HepG2 (cell line): ENCODE results near the gene ARL5C. TPM values are rescaled to one million over a fixed set of nuclear protein-coding genes. Genes with fewer than 3 reads are reported as not detected.

Experiments
- ARNT2 ChIP-seq: sonication (generic); formaldehyde crosslinking; IDR thresholded peaks from 2 replicates; pipeline ENCODE4 v1.8.0; 2022; ENCODE audit warnings: mild to moderate bottlenecking, low read depth, missing genetic modification reagents, moderate library complexity
- CBX1 ChIP-seq: IDR thresholded peaks from one replicate; pipeline ENCODE4 v1.6.1; 2016; ENCODE audit warnings: antibody characterized with exemption, low read depth
- EED ChIP-seq: sonication (generic); formaldehyde crosslinking; IDR thresholded peaks from 2 replicates; pipeline ENCODE4 v1.5.0; 2020; ENCODE audit warnings: mild to moderate bottlenecking, missing genetic modification reagents
- GATA4 ChIP-seq: sonication (generic); IDR thresholded peaks from 2 replicates; pipeline ENCODE4 v1.6.1; 2016; ENCODE audit warnings: antibody characterized with exemption, low read depth, borderline replicate concordance
- HCFC1 ChIP-seq: fragments of 150-350 bp; IDR thresholded peaks from 2 replicates; pipeline ENCODE4 v1.6.1; 2014; ENCODE audit warnings: low read depth, low read length
- PBX2 ChIP-seq: IDR thresholded peaks from 2 replicates; pipeline ENCODE4 v1.6.1; 2016; ENCODE audit warnings: control low read depth
- TARDBP ChIP-seq: sonication (generic); formaldehyde crosslinking; IDR thresholded peaks from 2 replicates; pipeline ENCODE4 v1.8.0; 2022; ENCODE audit warnings: mild to moderate bottlenecking, missing genetic modification reagents
- TFAP4 ChIP-seq: sonication (generic); IDR thresholded peaks from 2 replicates; pipeline ENCODE4 v1.6.1; 2016; ENCODE audit warnings: low read depth, borderline replicate concordance
- THAP8 ChIP-seq: sonication (generic); formaldehyde crosslinking; IDR thresholded peaks from 2 replicates; pipeline ENCODE4 v1.5.1; 2020; ENCODE audit warnings: missing genetic modification reagents, mild to moderate bottlenecking, borderline replicate concordance
- ZNF275 ChIP-seq: sonication (generic); formaldehyde crosslinking; IDR thresholded peaks from 2 replicates; pipeline ENCODE4 v1.8.0; 2022; ENCODE audit warnings: missing genetic modification reagents, mild to moderate bottlenecking, inconsistent platforms, borderline replicate concordance
- ZNF619 ChIP-seq: sonication (generic); formaldehyde crosslinking; IDR thresholded peaks from 2 replicates; pipeline ENCODE4 v1.4.0; 2020; ENCODE audit warnings: mild to moderate bottlenecking, missing genetic modification reagents
- ZNF816 ChIP-seq: sonication (generic); formaldehyde crosslinking; IDR thresholded peaks from 2 replicates; pipeline ENCODE4 v1.8.0; 2022; ENCODE audit warnings: missing genetic modification reagents, mild to moderate bottlenecking, borderline replicate concordance
- polyA plus RNA-seq, 8 experiments: library from polyadenylated mRNA; depleted of rRNA in 3 of 8; stranded (reverse) in 7 of 8; unstranded in 1 of 8; fragments of >200 nt; fragmentation: Illumina TruSeq in 4 of 8; extraction: Trizol in 4 of 8; gene quantifications; 2 replicates each; pipeline versions ENCODE4 v1.2.1 to v1.2.3, GENCODE V29; 2011 to 2016; ENCODE audit warnings: low read depth in 4 of 8, missing spikeins in 1 of 8, mixed read lengths in 1 of 8; ENCODE audit not compliant: insufficient read depth in 1 of 8
- total RNA-seq, 5 experiments: library from RNA; depleted of rRNA; stranded (reverse); fragments of >200 nt; fragmentation: Illumina TruSeq; extraction: Trizol; gene quantifications; 2 replicates each; pipeline ENCODE4 v1.2.3, GENCODE V29; 2016; ENCODE audit warnings: low read depth in 1 of 5
- TF ChIP-seq, protein P1 (sequence below): IDR thresholded peaks from 2 replicates; pipeline ENCODE4 v1.6.1; 2016; ENCODE audit warnings: missing compliant biosample characterization, missing genetic modification reagents, borderline replicate concordance
- TF ChIP-seq, protein P2 (sequence below): sonication (generic); formaldehyde crosslinking; IDR thresholded peaks from 2 replicates; pipeline ENCODE4 v1.4.0; 2020; ENCODE audit warnings: missing genetic modification reagents
- TF ChIP-seq, protein P3 (sequence below): conservative IDR thresholded peaks from 2 replicates; pipeline ENCODE4 v1.6.1; 2018; ENCODE audit warnings: missing genetic modification reagents
- TF ChIP-seq, protein P4 (sequence below): sonication (generic); formaldehyde crosslinking; IDR thresholded peaks from 2 replicates; pipeline ENCODE4 v1.4.0; 2020; ENCODE audit warnings: missing genetic modification reagents, borderline replicate concordance

The ARL5C gene
- total and polyA plus RNA-seq, 2 of the 13 experiments (the other 11 are each of a cell fraction or from before 2014, with no cell fraction given): not detected

- TF ChIP-seq, protein P1, sequence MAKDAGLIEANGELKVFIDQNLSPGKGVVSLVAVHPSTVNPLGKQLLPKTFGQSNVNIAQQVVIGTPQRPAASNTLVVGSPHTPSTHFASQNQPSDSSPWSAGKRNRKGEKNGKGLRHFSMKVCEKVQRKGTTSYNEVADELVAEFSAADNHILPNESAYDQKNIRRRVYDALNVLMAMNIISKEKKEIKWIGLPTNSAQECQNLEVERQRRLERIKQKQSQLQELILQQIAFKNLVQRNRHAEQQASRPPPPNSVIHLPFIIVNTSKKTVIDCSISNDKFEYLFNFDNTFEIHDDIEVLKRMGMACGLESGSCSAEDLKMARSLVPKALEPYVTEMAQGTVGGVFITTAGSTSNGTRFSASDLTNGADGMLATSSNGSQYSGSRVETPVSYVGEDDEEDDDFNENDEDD (CRISPR knock-in tag): no peak
- TF ChIP-seq ZNF816 (no peak), GATA4 (peak; percentile 45; the same call in 1 of the 2 replicates), ZNF619 (CRISPR knock-in tag) (no peak), TARDBP (0 out of 2 replicates have a peak, but pooled peaks have one; percentile 16), ZNF275 (CRISPR knock-in tag) (peak; percentile 74), CBX1 (no peak), EED (CRISPR knock-in tag) (no peak), THAP8 (CRISPR knock-in tag) (no peak), HCFC1 (peak; percentile 20; the same call in 1 of the 2 replicates), TFAP4 (peak; percentile 88), PBX2 (no peak), ARNT2 (peak; percentile 13; the same call in 1 of the 2 replicates)
- TF ChIP-seq, protein P2, sequence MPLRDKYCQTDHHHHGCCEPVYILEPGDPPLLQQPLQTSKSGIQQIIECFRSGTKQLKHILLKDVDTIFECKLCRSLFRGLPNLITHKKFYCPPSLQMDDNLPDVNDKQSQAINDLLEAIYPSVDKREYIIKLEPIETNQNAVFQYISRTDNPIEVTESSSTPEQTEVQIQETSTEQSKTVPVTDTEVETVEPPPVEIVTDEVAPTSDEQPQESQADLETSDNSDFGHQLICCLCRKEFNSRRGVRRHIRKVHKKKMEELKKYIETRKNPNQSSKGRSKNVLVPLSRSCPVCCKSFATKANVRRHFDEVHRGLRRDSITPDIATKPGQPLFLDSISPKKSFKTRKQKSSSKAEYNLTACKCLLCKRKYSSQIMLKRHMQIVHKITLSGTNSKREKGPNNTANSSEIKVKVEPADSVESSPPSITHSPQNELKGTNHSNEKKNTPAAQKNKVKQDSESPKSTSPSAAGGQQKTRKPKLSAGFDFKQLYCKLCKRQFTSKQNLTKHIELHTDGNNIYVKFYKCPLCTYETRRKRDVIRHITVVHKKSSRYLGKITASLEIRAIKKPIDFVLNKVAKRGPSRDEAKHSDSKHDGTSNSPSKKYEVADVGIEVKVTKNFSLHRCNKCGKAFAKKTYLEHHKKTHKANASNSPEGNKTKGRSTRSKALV (CRISPR knock-in tag): no peak
- TF ChIP-seq, protein P3, sequence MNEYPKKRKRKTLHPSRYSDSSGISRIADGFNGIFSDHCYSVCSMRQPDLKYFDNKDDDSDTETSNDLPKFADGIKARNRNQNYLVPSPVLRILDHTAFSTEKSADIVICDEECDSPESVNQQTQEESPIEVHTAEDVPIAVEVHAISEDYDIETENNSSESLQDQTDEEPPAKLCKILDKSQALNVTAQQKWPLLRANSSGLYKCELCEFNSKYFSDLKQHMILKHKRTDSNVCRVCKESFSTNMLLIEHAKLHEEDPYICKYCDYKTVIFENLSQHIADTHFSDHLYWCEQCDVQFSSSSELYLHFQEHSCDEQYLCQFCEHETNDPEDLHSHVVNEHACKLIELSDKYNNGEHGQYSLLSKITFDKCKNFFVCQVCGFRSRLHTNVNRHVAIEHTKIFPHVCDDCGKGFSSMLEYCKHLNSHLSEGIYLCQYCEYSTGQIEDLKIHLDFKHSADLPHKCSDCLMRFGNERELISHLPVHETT (CRISPR knock-in tag): no peak
- TF ChIP-seq, protein P4, sequence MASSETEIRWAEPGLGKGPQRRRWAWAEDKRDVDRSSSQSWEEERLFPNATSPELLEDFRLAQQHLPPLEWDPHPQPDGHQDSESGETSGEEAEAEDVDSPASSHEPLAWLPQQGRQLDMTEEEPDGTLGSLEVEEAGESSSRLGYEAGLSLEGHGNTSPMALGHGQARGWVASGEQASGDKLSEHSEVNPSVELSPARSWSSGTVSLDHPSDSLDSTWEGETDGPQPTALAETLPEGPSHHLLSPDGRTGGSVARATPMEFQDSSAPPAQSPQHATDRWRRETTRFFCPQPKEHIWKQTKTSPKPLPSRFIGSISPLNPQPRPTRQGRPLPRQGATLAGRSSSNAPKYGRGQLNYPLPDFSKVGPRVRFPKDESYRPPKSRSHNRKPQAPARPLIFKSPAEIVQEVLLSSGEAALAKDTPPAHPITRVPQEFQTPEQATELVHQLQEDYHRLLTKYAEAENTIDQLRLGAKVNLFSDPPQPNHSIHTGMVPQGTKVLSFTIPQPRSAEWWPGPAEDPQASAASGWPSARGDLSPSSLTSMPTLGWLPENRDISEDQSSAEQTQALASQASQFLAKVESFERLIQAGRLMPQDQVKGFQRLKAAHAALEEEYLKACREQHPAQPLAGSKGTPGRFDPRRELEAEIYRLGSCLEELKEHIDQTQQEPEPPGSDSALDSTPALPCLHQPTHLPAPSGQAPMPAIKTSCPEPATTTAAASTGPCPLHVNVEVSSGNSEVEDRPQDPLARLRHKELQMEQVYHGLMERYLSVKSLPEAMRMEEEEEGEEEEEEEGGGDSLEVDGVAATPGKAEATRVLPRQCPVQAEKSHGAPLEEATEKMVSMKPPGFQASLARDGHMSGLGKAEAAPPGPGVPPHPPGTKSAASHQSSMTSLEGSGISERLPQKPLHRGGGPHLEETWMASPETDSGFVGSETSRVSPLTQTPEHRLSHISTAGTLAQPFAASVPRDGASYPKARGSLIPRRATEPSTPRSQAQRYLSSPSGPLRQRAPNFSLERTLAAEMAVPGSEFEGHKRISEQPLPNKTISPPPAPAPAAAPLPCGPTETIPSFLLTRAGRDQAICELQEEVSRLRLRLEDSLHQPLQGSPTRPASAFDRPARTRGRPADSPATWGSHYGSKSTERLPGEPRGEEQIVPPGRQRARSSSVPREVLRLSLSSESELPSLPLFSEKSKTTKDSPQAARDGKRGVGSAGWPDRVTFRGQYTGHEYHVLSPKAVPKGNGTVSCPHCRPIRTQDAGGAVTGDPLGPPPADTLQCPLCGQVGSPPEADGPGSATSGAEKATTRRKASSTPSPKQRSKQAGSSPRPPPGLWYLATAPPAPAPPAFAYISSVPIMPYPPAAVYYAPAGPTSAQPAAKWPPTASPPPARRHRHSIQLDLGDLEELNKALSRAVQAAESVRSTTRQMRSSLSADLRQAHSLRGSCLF (CRISPR knock-in tag): no peak
Measured at GRCh38 chr17:39199820-39200069, 33.8 kb upstream of the ARL5C start (continued).
